ENCODE results near the gene ADRM1.

GRCh38 chr20:62282103-62282502 is 20.7 kb upstream of the ADRM1 start:
- TF ChIP-seq, protein P1, sequence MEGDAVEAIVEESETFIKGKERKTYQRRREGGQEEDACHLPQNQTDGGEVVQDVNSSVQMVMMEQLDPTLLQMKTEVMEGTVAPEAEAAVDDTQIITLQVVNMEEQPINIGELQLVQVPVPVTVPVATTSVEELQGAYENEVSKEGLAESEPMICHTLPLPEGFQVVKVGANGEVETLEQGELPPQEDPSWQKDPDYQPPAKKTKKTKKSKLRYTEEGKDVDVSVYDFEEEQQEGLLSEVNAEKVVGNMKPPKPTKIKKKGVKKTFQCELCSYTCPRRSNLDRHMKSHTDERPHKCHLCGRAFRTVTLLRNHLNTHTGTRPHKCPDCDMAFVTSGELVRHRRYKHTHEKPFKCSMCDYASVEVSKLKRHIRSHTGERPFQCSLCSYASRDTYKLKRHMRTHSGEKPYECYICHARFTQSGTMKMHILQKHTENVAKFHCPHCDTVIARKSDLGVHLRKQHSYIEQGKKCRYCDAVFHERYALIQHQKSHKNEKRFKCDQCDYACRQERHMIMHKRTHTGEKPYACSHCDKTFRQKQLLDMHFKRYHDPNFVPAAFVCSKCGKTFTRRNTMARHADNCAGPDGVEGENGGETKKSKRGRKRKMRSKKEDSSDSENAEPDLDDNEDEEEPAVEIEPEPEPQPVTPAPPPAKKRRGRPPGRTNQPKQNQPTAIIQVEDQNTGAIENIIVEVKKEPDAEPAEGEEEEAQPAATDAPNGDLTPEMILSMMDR (IDR thresholded peaks at IDR 0.05; ENCODE audit: insufficient read depth, low read length, poor library complexity, severe bottlenecking) = no peak
- no peak for TF ChIP-seq EZH2phosphoT487 (conservative IDR thresholded peaks at IDR 0.05; ENCODE audit: low read length)

Data from SU-DHL-6 (cell line).